ENCODE results near the gene WARS2.

The WARS2 gene

GRCh38 chr1:119075614-119076013 is 64.8 kb downstream of the WARS2 start:
- Histone ChIP-seq H3K4me1 (peaks cover 4% of the 10 kb centered on the region), H3K27ac (no peak overlapping the region), H3K9ac (no peak overlapping the region), H3K4me2 (no peak overlapping the region), H3K9me3 (no peaks in the 10 kb centered on the region), H4K20me1 (no peaks in the 10 kb centered on the region), H3K4me3 (no peak overlapping the region), H3K27me3 (no peaks in the 10 kb centered on the region), H3K36me3 (no peaks in the 10 kb centered on the region)
- no peak for TF ChIP-seq Cebpa-rat (IDR thresholded peaks at IDR 0.05)

DNA sequence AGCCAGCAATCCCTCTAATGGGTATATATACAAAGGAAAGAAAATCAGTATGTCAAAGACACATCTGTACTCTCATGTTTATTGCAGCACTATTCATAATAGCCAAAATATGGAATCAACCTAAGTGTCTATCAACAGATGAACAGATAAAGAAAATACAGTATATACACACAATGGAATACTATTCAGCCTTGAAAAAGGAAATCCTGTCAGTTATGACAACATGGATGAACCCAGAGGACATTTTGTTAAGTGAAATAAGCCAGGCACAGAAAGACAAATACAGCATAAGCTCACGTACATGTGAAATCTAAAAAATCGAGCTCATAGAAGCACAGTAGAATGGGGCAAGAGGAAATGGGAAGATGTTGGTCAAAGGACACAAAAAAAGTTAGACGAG is 69.1 kb downstream of the WARS2 start:
- Histone ChIP-seq H3K4me3 (no peak overlapping the region), H3K4me1 (no peaks in the 10 kb centered on the region), H3K27ac (no peak overlapping the region), H3K9ac (no peak overlapping the region), H3K4me2 (no peak overlapping the region), H3K36me3 (no peaks in the 10 kb centered on the region), H3K27me3 (no peaks in the 10 kb centered on the region), H4K20me1 (no peaks in the 10 kb centered on the region), H3K9me3 (no peaks in the 10 kb centered on the region)
- no peak for TF ChIP-seq Cebpa-rat (IDR thresholded peaks at IDR 0.05)

- no peak overlapping the region for H3K4me3 ChIP-seq
- H3K4me1 ChIP-seq = no peaks in the 10 kb centered on the region
- no peak for TF ChIP-seq Cebpa-rat (IDR thresholded peaks at IDR 0.05)
- H3K27ac ChIP-seq = no peak overlapping the region
- H3K9ac ChIP-seq = no peak overlapping the region
- no peaks in the 10 kb centered on the region for H4K20me1 ChIP-seq
- no peak overlapping the region for H3K4me2 ChIP-seq
- no peaks in the 10 kb centered on the region for H3K27me3 ChIP-seq
- no peaks in the 10 kb centered on the region for H3K36me3 ChIP-seq
- no peaks in the 10 kb centered on the region for H3K9me3 ChIP-seq
Measured at GRCh38 chr1:119069682-119070081, 70.8 kb downstream of the WARS2 start.

DNA sequence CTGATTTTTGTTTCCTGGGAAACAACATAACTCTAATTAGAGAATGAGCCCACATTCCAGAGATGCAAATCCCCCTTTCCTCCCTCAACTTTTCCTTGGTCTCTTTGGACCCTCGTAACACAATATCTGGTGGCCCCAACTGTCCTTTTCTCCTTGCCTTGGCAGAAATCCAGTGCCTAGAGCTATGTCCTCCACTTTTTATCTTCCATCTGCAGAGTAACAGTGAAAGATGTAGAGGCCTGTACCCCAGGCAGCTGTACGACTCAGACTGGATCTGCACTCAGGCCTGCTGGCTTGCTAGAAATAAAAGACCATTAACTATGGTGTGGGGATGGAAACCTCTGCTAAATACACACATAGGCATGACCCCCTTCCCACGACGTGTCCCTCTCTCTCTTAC is 72.0 kb downstream of the WARS2 start:
- H3K27me3 ChIP-seq = no peaks in the 10 kb centered on the region
- no peak overlapping the region for H3K9ac ChIP-seq
- H3K9me3 ChIP-seq = 0 out of 2 replicates have a peak, but pooled peaks cover 4% of the 10 kb centered on the region
- no peak overlapping the region for H3K27ac ChIP-seq
- no peak for TF ChIP-seq Cebpa-rat (IDR thresholded peaks at IDR 0.05)
- no peaks in the 10 kb centered on the region for H3K36me3 ChIP-seq
- H3K4me1 ChIP-seq = no peaks in the 10 kb centered on the region
- H4K20me1 ChIP-seq = no peaks in the 10 kb centered on the region
- H3K4me3 ChIP-seq = no peak overlapping the region
- H3K4me2 ChIP-seq = no peak overlapping the region

GRCh38 chr1:119061700-119062099 is 78.8 kb downstream of the WARS2 start:
- Histone ChIP-seq H3K4me1 (no peaks in the 10 kb centered on the region), H3K27ac (no peak overlapping the region), H3K4me3 (no peak overlapping the region), H3K9me3 (peaks cover 10% of the 10 kb centered on the region; the same call in 1 of the 2 replicates), H4K20me1 (no peaks in the 10 kb centered on the region), H3K4me2 (no peak overlapping the region), H3K9ac (no peak overlapping the region), H3K27me3 (no peaks in the 10 kb centered on the region), H3K36me3 (no peaks in the 10 kb centered on the region)
- TF ChIP-seq Cebpa-rat (IDR thresholded peaks at IDR 0.05) = no peak

- Histone ChIP-seq H3K27me3 (no peaks in the 10 kb centered on the region), H3K4me3 (no peak overlapping the region), H3K36me3 (no peaks in the 10 kb centered on the region), H3K4me2 (no peak overlapping the region), H3K27ac (no peak overlapping the region), H3K9me3 (no peaks in the 10 kb centered on the region), H4K20me1 (no peaks in the 10 kb centered on the region), H3K4me1 (no peaks in the 10 kb centered on the region), H3K9ac (no peak overlapping the region)
- TF ChIP-seq Cebpa-rat (IDR thresholded peaks at IDR 0.05) = no peak
Measured at GRCh38 chr1:119055568-119055967, 84.9 kb downstream of the WARS2 start.

DNA sequence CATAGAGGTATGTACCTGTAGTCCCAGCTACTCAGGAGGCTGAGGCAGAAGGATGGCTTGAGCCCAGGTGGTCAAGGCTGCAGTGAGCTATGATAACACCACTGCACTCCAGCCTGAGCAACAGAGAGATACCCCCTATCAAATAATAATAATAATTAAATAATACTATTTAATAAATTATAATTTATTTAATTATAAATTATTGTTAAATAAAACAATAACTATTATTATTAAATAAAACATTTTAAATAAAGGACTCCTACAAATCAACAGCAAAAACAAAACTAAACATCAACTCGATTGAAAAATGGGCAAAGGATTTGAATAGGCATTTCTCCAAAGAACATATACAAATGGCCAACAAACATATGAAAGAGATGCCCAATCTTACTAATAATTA is 86.5 kb downstream of the WARS2 start:
- Histone ChIP-seq H3K4me1 (no peaks in the 10 kb centered on the region), H3K4me3 (no peak overlapping the region), H3K27ac (no peak overlapping the region), H4K20me1 (no peaks in the 10 kb centered on the region), H3K36me3 (no peaks in the 10 kb centered on the region), H3K27me3 (no peaks in the 10 kb centered on the region), H3K4me2 (no peak overlapping the region), H3K9ac (no peak overlapping the region), H3K9me3 (no peaks in the 10 kb centered on the region)
- no peak for TF ChIP-seq Cebpa-rat (IDR thresholded peaks at IDR 0.05)

DNA sequence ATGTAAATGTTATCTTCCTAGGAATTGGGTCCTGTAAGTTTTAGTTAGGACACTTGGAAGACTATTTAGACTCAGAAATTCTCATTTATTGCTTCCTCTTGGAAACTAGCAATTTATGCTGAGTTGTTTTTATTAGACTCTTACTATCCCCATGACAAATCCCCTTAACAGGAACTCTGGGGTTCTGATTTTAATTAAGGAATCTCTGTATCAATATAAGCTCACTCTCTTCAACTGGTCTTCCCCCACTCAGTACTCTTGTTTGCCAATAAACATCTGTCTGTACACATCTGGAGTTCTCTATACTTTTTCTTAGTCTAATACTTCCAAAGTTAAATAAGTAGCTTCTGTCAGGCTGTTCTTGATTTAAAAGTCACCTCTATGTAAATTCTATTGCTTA is 88.2 kb downstream of the WARS2 start:
- H3K9ac ChIP-seq = no peak overlapping the region
- H4K20me1 ChIP-seq = no peaks in the 10 kb centered on the region

DNA sequence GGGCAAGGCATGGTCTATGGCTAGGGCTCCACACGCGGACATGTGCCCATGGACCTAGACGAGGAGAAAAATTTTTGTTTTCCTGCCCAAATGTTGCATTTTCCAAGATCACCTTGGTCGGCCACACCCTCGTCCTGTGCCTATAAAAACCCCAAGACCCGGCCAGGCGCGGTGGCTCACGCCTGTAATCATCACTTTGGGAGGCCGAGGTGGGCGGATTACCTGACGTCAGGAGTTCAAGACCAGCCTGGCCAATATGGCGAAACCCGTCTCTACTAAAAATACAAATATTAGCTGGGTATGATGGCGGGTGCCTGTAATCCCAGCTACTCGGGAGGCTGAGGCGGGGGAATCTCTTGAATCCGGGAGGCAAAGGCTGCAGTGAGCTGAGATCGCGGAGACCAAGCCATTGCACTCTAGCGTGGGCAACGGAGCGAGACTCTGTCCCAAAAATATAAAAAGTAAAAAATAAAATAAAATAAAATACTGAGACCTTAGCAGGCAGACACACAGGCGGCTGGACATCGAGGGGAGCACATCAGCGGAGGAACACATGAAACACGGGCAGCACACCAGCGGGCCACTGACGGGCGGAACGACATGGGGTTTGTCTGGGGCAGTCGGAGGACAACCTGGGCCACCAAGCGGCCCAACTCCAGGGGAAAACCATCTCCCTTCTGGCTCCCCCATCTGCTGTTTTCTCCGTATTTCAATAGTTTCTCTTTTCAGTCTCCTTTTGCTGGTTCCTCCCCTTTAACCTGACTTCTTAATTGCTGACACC is 91.6 kb downstream of the WARS2 start:
- Histone ChIP-seq H3K27me3 (no peaks in the 10 kb centered on the region), H3K27ac (no peak overlapping the region)

More for the DNA sequence above, 88.2 kb downstream of the WARS2 start:
- Histone ChIP-seq H3K9me3 (no peaks in the 10 kb centered on the region), H3K36me3 (no peaks in the 10 kb centered on the region), H3K4me1 (peaks cover 7% of the 10 kb centered on the region), H3K27me3 (no peaks in the 10 kb centered on the region), H3K4me2 (no peak overlapping the region), H3K27ac (no peak overlapping the region), H3K4me3 (no peak overlapping the region)
- no peak for TF ChIP-seq Cebpa-rat (IDR thresholded peaks at IDR 0.05)

GRCh38 chr1:119046785-119047438 is 93.5 kb downstream of the WARS2 start:
- Histone ChIP-seq H3K4me2 (peak overlapping the region; percentile 68), H3K27ac (peak overlapping the region; percentile 40; the same call in 1 of the 2 replicates), H3K4me3 (no peak overlapping the region), H3K9ac (no peak overlapping the region), H4K20me1 (no peaks in the 10 kb centered on the region), H3K9me3 (no peaks in the 10 kb centered on the region), H3K4me1 (peaks cover 23% of the 10 kb centered on the region), H3K36me3 (0 out of 2 replicates have a peak, but pooled peaks cover 4% of the 10 kb centered on the region), H3K27me3 (no peaks in the 10 kb centered on the region)
- no peak for TF ChIP-seq Cebpa-rat (IDR thresholded peaks at IDR 0.05)

More for the DNA sequence above, 91.6 kb downstream of the WARS2 start:
- Histone ChIP-seq H4K20me1 (no peaks in the 10 kb centered on the region), H3K9ac (no peak overlapping the region), H3K9me3 (no peaks in the 10 kb centered on the region), H3K36me3 (no peaks in the 10 kb centered on the region), H3K4me1 (peaks cover 23% of the 10 kb centered on the region), H3K4me3 (no peak overlapping the region), H3K4me2 (no peak overlapping the region)
- TF ChIP-seq Cebpa-rat (IDR thresholded peaks at IDR 0.05) = no peak
